Right forelimb (tissue), 1 donor: ENCODE measurements around the gene ZNF169.
"Not testable (repeated sequence)": the region's sequence is repeated elsewhere in the genome, so short reads cannot be mapped to it uniquely, and the experiment has no call there.

Experiments
- DNase-seq: peaks from one replicate; pipeline ENCODE4 v3.0.0-alpha.2; 2018

Gene ZNF169

GRCh38 chr9:94259077-94259862, at the start of gene ZNF169:
Gene ZNF169, plus strand, starts transcription at chr9:94259298. Its CDS starts 19,515 bp downstream, at chr9:94278813.
- DNase-seq: peak; percentile 90

GRCh38 chr9:94210616-94211603, 48.2 kb upstream of the ZNF169 start:
- no peak for DNase-seq

GRCh38 chr9:94212091-94212490, 47.0 kb upstream of the ZNF169 start:
- no peak for DNase-seq

- DNase-seq: no peak
Measured at GRCh38 chr9:94212531-94212930, 46.6 kb upstream of the ZNF169 start.

- peak; percentile 68 for DNase-seq
Measured at GRCh38 chr9:94213511-94214124, 45.5 kb upstream of the ZNF169 start.

- no peak for DNase-seq
Measured at GRCh38 chr9:94222870-94223269, 36.2 kb upstream of the ZNF169 start.

- not testable (repeated sequence) for DNase-seq
Measured at GRCh38 chr9:94225413-94225812, 33.7 kb upstream of the ZNF169 start.

GRCh38 chr9:94228616-94229015, 30.5 kb upstream of the ZNF169 start:
- DNase-seq: no peak

GRCh38 chr9:94232428-94232827, 26.7 kb upstream of the ZNF169 start:
- DNase-seq: no peak

- DNase-seq: not testable (repeated sequence)
Measured at GRCh38 chr9:94241098-94241497, 18.0 kb upstream of the ZNF169 start.

GRCh38 chr9:94245651-94246050, 13.4 kb upstream of the ZNF169 start:
- no peak for DNase-seq

- no peak for DNase-seq
Measured at GRCh38 chr9:94250456-94250855, 8.6 kb upstream of the ZNF169 start.

GRCh38 chr9:94256007-94256406, 3.1 kb upstream of the ZNF169 start:
- no peak for DNase-seq

- DNase-seq: not testable (repeated sequence)
Measured at GRCh38 chr9:94265626-94266402, 6.7 kb downstream of the ZNF169 start.

GRCh38 chr9:94269264-94269663, 10.2 kb downstream of the ZNF169 start:
- DNase-seq: no peak

GRCh38 chr9:94270009-94270408, 10.9 kb downstream of the ZNF169 start:
- no peak for DNase-seq

- DNase-seq: not testable (repeated sequence)
Measured at GRCh38 chr9:94277029-94277428, 17.9 kb downstream of the ZNF169 start.

GRCh38 chr9:94277885-94278536, 18.9 kb downstream of the ZNF169 start:
- no peak for DNase-seq

- no peak for DNase-seq
Measured at GRCh38 chr9:94280409-94280989, 21.4 kb downstream of the ZNF169 start.

GRCh38 chr9:94281101-94281500, 22.0 kb downstream of the ZNF169 start:
- DNase-seq: no peak

GRCh38 chr9:94286116-94286515, 27.0 kb downstream of the ZNF169 start:
- no peak for DNase-seq
